BJ (cell line): ENCODE data around the gene FKRP. TPM values are rescaled to one million over a fixed set of nuclear protein-coding genes. Genes with fewer than 3 reads are reported as not detected.

Source experiments
- CTCF ChIA-PET: fragments of 350-600 bp; formaldehyde crosslinking; extraction: SDS; loops from one replicate; lab custom pipeline; 2021; ENCODE audit warnings: antibody characterized with exemption, inconsistent platforms; lab: Yijun Ruan, JAX
- POLR2A ChIA-PET: fragments of 300-600 bp; sonication (Branson Sonifier 250); formaldehyde crosslinking; extraction: SDS; loops from one replicate; lab custom pipeline; 2021; ENCODE audit warnings: antibody characterized with exemption; lab: Charles Lee
- DNase-seq: peaks from one replicate; pipeline ENCODE4 v3.0.0-alpha.2; 2011; ENCODE audit warnings: low read depth
- H3K27me3 ChIP-seq: 2 replicates; pipeline ENCODE4 v1.6.0; 2011; ENCODE audit warnings: low read length; ENCODE audit not compliant: control insufficient read depth, insufficient read depth
- H3K36me3 ChIP-seq: 2 replicates; pipeline ENCODE4 v1.5.1; 2011; ENCODE audit warnings: low read length; ENCODE audit not compliant: control insufficient read depth, insufficient read depth
- H3K4me3 ChIP-seq: 2 replicates; pipeline ENCODE4 v1.5.1; 2011; ENCODE audit warnings: low read depth, mild to moderate bottlenecking, control low read depth, low read length
- CTCF ChIP-seq: IDR thresholded peaks from 2 replicates; pipeline ENCODE4 v1.5.1; 2011; ENCODE audit warnings: low read depth, mild to moderate bottlenecking, control low read depth, inconsistent platforms, low read length, moderate library complexity; ENCODE audit not compliant: insufficient read depth
- polyA plus RNA-seq: library from polyadenylated mRNA; depleted of rRNA; stranded (reverse); fragments of >200 nt; gene quantifications from 2 replicates; pipeline ENCODE4 v1.2.3, GENCODE V29; 2011

FKRP gene
- polyA plus RNA-seq, 1 experiment = 15.1 TPM

GRCh38 chr19:46714444-46715106 lies 31.3 kb upstream of the FKRP start:
- CTCF ChIA-PET = interaction anchor here (0.6 to 4.5 kb wide), 6 partner anchors 10 to 560 kb away, joined by 3 to 60 read pairs (median 4); no protein-coding TSS in a partner anchor
- H3K36me3 ChIP-seq = peaks cover 7% of the 10 kb centered on the region
- peak overlapping the region; percentile 80 for H3K4me3 ChIP-seq
- DNase-seq = no peak
- no peak for TF ChIP-seq CTCF
- POLR2A ChIA-PET = no interaction called here
- no peaks in the 10 kb centered on the region for H3K27me3 ChIP-seq

- Histone ChIP-seq H3K27me3 (no peaks in the 10 kb centered on the region), H3K4me3 (peak overlapping the region; percentile 89), H3K36me3 (peaks cover 8% of the 10 kb centered on the region)
- ChIA-PET POLR2A (no interaction called here), CTCF (interaction anchor here (0.7 to 4.5 kb wide), 6 partner anchors 11 to 186 kb away, joined by 3 to 60 read pairs (median 4); no protein-coding TSS in a partner anchor)
- no peak for DNase-seq
- TF ChIP-seq CTCF = no peak
Measured at GRCh38 chr19:46715620-46715974, 30.3 kb upstream of the FKRP start.

GRCh38 chr19:46715975-46716671 lies 29.7 kb upstream of the FKRP start:
- Histone ChIP-seq H3K4me3 (peak overlapping the region; percentile 89), H3K27me3 (no peaks in the 10 kb centered on the region), H3K36me3 (peaks cover 10% of the 10 kb centered on the region)
- POLR2A ChIA-PET = no interaction called here
- CTCF ChIA-PET = interaction anchor here (0.7 to 4.5 kb wide), 6 partner anchors 12 to 186 kb away, joined by 3 to 60 read pairs (median 4); no protein-coding TSS in a partner anchor
- no peak for TF ChIP-seq CTCF
- no peak for DNase-seq

- ChIA-PET POLR2A (no interaction called here), CTCF (interaction anchor here (1.1 kb wide), 1 partner anchor 23 kb away, joined by 4 read pairs; no protein-coding TSS in a partner anchor)
- DNase-seq = no peak
- H3K36me3 ChIP-seq = peaks cover 13% of the 10 kb centered on the region
- H3K4me3 ChIP-seq = peak overlapping the region; percentile 89
- TF ChIP-seq CTCF = no peak
- H3K27me3 ChIP-seq = no peaks in the 10 kb centered on the region
Measured at GRCh38 chr19:46716672-46717033, 29.2 kb upstream of the FKRP start.

- H3K4me3 ChIP-seq = peak within 1 kb of the TSS; percentile 89
- peaks cover 18% of the 10 kb centered on the region for H3K36me3 ChIP-seq
- ChIA-PET CTCF (no interaction called here), POLR2A (no interaction called here)
- no peaks in the 10 kb centered on the region for H3K27me3 ChIP-seq
- no peak for DNase-seq
- no peak for TF ChIP-seq CTCF
Measured at GRCh38 chr19:46717034-46717715, 28.7 kb upstream of the FKRP start, which contains the start of gene PRKD2. TSS of gene PRKD2 (minus strand) at chr19:46717114. CDS start at chr19:46716370, 744 bp downstream.
